ENCODE measurements around the gene FAM124B. TPM values are rescaled to one million over a fixed set of nuclear protein-coding genes. Genes with fewer than 3 reads are reported as not detected.

Gene FAM124B
- total and polyA plus RNA-seq, 3 donors from 2014 or later, result 0.37 to 0.80 (median 0.39) TPM

DNA sequence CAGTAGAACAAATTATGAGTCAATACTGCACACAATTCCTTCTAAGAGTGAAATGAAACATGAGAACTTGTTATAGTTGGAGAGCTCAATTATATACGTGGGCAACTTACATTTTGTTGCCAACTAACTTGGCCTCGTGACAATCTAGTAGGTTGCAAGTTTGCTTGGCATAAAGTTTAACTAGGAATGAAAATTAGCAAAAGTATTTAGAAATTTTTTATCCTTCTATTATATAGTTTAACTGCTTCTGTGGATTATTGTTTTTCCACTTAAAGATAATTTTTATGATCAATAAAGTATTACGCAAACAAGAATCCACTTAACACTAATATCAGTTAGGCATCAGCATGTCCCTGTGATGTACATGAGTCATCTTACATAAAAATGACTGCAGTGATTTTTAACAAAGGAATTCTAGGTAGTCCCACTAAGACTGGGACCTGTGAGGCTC lies 41.1 kb downstream of the FAM124B start:
- TF ChIP-seq POLR2A (IDR thresholded peaks at IDR 0.05), result no peak
- TF ChIP-seq, protein P1, sequence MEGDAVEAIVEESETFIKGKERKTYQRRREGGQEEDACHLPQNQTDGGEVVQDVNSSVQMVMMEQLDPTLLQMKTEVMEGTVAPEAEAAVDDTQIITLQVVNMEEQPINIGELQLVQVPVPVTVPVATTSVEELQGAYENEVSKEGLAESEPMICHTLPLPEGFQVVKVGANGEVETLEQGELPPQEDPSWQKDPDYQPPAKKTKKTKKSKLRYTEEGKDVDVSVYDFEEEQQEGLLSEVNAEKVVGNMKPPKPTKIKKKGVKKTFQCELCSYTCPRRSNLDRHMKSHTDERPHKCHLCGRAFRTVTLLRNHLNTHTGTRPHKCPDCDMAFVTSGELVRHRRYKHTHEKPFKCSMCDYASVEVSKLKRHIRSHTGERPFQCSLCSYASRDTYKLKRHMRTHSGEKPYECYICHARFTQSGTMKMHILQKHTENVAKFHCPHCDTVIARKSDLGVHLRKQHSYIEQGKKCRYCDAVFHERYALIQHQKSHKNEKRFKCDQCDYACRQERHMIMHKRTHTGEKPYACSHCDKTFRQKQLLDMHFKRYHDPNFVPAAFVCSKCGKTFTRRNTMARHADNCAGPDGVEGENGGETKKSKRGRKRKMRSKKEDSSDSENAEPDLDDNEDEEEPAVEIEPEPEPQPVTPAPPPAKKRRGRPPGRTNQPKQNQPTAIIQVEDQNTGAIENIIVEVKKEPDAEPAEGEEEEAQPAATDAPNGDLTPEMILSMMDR (IDR thresholded peaks at IDR 0.05), result no peak
- WGBS, 2 donors, result 76 to 77% methylated on average over 3 of the region's 3 CpGs
- Histone ChIP-seq H3K27ac (no peak overlapping the region), H3K4me1 (no peaks in the 10 kb centered on the region), H3K36me3 (ENCODE audit: low read depth, missing control alignments) (no peaks in the 10 kb centered on the region), H3K4me3 (no peak overlapping the region), H3K27me3 (no peaks in the 10 kb centered on the region), H3K9me3 (no peaks in the 10 kb centered on the region)
- DNase-seq, result no peak
- intact Hi-C loops (cut with DNase I; ENCODE audit: low total_unique reads), result no loop called here

GRCh38 chr2:224359569-224359968 lies 42.3 kb downstream of the FAM124B start:
- TF ChIP-seq, protein P1 (IDR thresholded peaks at IDR 0.05), result peak in 1 of 3 experiments; percentile 20
- TF ChIP-seq POLR2A (IDR thresholded peaks at IDR 0.05), result no peak
- intact Hi-C loops (cut with DNase I; ENCODE audit: low total_unique reads), result loop anchor here (5.0 kb wide), 1 partner anchor 293 kb away; no protein-coding TSS in a partner anchor
- Histone ChIP-seq H3K27me3 (no peaks in the 10 kb centered on the region), H3K27ac (no peak overlapping the region), H3K4me1 (no peaks in the 10 kb centered on the region), H3K4me3 (no peak overlapping the region), H3K36me3 (ENCODE audit: low read depth, missing control alignments) (no peaks in the 10 kb centered on the region), H3K9me3 (no peaks in the 10 kb centered on the region)
- WGBS, 2 donors, result 83 to 85% methylated on average over 3 of the region's 3 CpGs
- DNase-seq, result no peak

DNA sequence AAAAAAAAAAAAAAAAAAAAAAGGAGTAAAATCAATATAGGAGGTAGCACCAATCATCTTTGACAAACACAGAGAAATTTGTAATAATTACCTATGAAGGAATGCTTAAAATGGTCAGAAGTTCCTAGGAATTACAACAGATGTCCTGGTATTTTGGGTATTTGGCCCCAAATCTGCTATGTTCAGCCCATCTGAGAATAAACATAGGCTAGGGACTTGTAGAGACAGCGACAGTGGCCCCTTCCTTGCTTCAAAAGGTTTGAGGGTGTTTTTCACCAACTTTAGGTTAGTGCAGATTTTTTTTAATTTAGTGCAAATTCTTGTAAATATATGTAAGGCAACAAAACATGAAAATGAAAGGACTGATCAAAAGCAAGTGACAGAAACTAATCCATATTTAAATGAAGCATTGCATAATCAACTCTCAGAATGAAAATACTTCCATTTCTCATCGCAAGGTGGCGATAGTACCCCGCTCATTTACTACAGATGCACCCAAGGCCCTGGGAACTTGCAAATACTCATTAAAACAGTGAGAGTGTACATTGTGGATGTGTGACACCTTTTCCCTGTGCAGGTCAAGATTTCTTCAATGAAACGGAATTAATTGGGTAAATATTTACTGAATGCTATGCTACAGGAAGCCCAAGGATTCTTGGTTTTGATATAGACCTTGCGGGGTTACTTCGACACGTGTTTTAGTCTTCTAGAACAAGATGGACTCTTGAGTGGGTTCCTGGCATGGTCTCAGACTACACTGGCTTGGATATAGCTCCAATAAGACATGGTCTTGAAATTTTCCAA lies 44.6 kb downstream of the FAM124B start:
- H3K4me1 ChIP-seq, result no peaks in the 10 kb centered on the region
- no peaks in the 10 kb centered on the region for H3K27me3 ChIP-seq
- DNase-seq, result peak; percentile 71
- H3K9me3 ChIP-seq, result no peaks in the 10 kb centered on the region
- no peak for TF ChIP-seq POLR2A (IDR thresholded peaks at IDR 0.05)
- TF ChIP-seq, protein P1 (IDR thresholded peaks at IDR 0.05), result peak; percentile 70 to 91 (median 71)
- no peak overlapping the region for H3K4me3 ChIP-seq
- H3K27ac ChIP-seq, result no peak overlapping the region
- intact Hi-C loops (cut with DNase I; ENCODE audit: low total_unique reads), result loop anchor here (5.0 kb wide), 1 partner anchor 295 kb away; no protein-coding TSS in a partner anchor
- H3K36me3 ChIP-seq (ENCODE audit: low read depth, missing control alignments), result no peaks in the 10 kb centered on the region
- 37 to 40% methylated on average over 8 of the region's 8 CpGs for WGBS, 2 donors

GRCh38 chr2:224354632-224355211 lies 47.2 kb downstream of the FAM124B start:
- intact Hi-C loops (cut with DNase I; ENCODE audit: low total_unique reads), result loop anchor here (5.0 kb wide), 1 partner anchor 298 kb away; no protein-coding TSS in a partner anchor
- H3K36me3 ChIP-seq (ENCODE audit: low read depth, missing control alignments), result no peaks in the 10 kb centered on the region
- no peak overlapping the region for H3K4me3 ChIP-seq
- no peak overlapping the region for H3K27ac ChIP-seq
- WGBS, 2 donors, result 76 to 78% methylated on average over 13 of the region's 13 CpGs
- no peaks in the 10 kb centered on the region for H3K27me3 ChIP-seq
- H3K4me1 ChIP-seq, result no peaks in the 10 kb centered on the region
- no peak for DNase-seq
- no peak for TF ChIP-seq POLR2A (IDR thresholded peaks at IDR 0.05)
- TF ChIP-seq, protein P1 (IDR thresholded peaks at IDR 0.05), result no peak
- H3K9me3 ChIP-seq, result no peaks in the 10 kb centered on the region

All from testis (tissue), 3 donors.